ENCODE measurements around the gene GOLGA5.
"Not testable (repeated sequence)": the region's sequence is repeated elsewhere in the genome, so short reads cannot be mapped to it uniquely, and the experiment has no call there.

The GOLGA5 gene

GRCh38 chr14:92830902-92831301, 36.8 kb downstream of the GOLGA5 start:
- no peak for DNase-seq

- no peak for DNase-seq
Measured at GRCh38 chr14:92832137-92832700, 38.1 kb downstream of the GOLGA5 start.

GRCh38 chr14:92841930-92842329, 47.8 kb downstream of the GOLGA5 start:
- DNase-seq = no peak

GRCh38 chr14:92844204-92844603, 50.1 kb downstream of the GOLGA5 start:
- no peak for DNase-seq

GRCh38 chr14:92846162-92846897, 52.2 kb downstream of the GOLGA5 start:
- DNase-seq = peak; percentile 49

- no peak for DNase-seq
Measured at GRCh38 chr14:92847278-92847677, 53.2 kb downstream of the GOLGA5 start.

GRCh38 chr14:92847749-92848148, 53.6 kb downstream of the GOLGA5 start:
- no peak for DNase-seq

GRCh38 chr14:92848887-92849286, 54.8 kb downstream of the GOLGA5 start:
- no peak for DNase-seq

- DNase-seq = no peak
Measured at GRCh38 chr14:92850492-92850891, 56.4 kb downstream of the GOLGA5 start.

- not testable (repeated sequence) for DNase-seq
Measured at GRCh38 chr14:92853136-92853535, 59.0 kb downstream of the GOLGA5 start.

GRCh38 chr14:92860049-92860840, 66.1 kb downstream of the GOLGA5 start:
- DNase-seq = no peak

- no peak for DNase-seq
Measured at GRCh38 chr14:92861856-92862745, 68.0 kb downstream of the GOLGA5 start.

- no peak for DNase-seq
Measured at GRCh38 chr14:92863286-92864080, 69.4 kb downstream of the GOLGA5 start.

GRCh38 chr14:92865674-92866073, 71.6 kb downstream of the GOLGA5 start:
- no peak for DNase-seq

- DNase-seq = no peak
Measured at GRCh38 chr14:92866181-92866752, 72.2 kb downstream of the GOLGA5 start.

- DNase-seq = no peak
Measured at GRCh38 chr14:92866901-92867865, 73.1 kb downstream of the GOLGA5 start.

GRCh38 chr14:92874962-92875661, 81.0 kb downstream of the GOLGA5 start:
- no peak for DNase-seq

- DNase-seq = no peak
Measured at GRCh38 chr14:92877757-92878431, 83.8 kb downstream of the GOLGA5 start.

GRCh38 chr14:92880351-92880750, 86.2 kb downstream of the GOLGA5 start:
- no peak for DNase-seq

Measured in CD4-positive, alpha-beta T cell treated with Interleukin-15 for 1 hour (primary cell).